HG03066 (cell line): Measurements from ENCODE around the gene CES4A.
"Not testable (repeated sequence)": the region's sequence is repeated elsewhere in the genome, so short reads cannot be mapped to it uniquely, and the experiment has no call there.

Source experiments
- ATAC-seq: cut with Tn5 transposase; IDR thresholded peaks from one replicate; pipeline ENCODE4 v1.9.1; 2021; ENCODE audit warnings: low read depth; ENCODE audit not compliant: unreplicated experiment

Gene CES4A

GRCh38 chr16:67040906-67041305, 52.5 kb downstream of the CES4A start:
- ATAC-seq = no peak

GRCh38 chr16:67041520-67041919, 53.1 kb downstream of the CES4A start:
- ATAC-seq = not testable (repeated sequence)

- no peak for ATAC-seq
Observed at GRCh38 chr16:67043420-67043819, 55.0 kb downstream of the CES4A start.

GRCh38 chr16:67050796-67051195, 62.4 kb downstream of the CES4A start:
- no peak for ATAC-seq

GRCh38 chr16:67052399-67052798, 64.0 kb downstream of the CES4A start:
- no peak for ATAC-seq

- no peak for ATAC-seq
Observed at GRCh38 chr16:67053767-67054334, 65.5 kb downstream of the CES4A start.

GRCh38 chr16:67054901-67055300, 66.5 kb downstream of the CES4A start:
- ATAC-seq = no peak

GRCh38 chr16:67055712-67056487, 67.5 kb downstream of the CES4A start:
- ATAC-seq = no peak
